HepG2 (cell line): ENCODE results near the gene EMP2. TPM values are rescaled to one million over a fixed set of nuclear protein-coding genes. Genes with fewer than 3 reads are reported as not detected.

Source experiments
- ATAC-seq: fragments of 200-7000 bp; cut with Tn5 transposase; 3 replicates; pipeline ENCODE4 v1.9.1; 2020; ENCODE audit warnings: mild to moderate bottlenecking, moderate library complexity
- BruUV-seq: library from RNA; stranded (reverse); fragments of 400-500 nt; replicated peaks from 2 replicates; lab custom pipeline; 2021; lab: Mats Ljungman, UMichigan
- CTCF ChIA-PET: fragments of 300-600 bp; formaldehyde crosslinking; extraction: SDS; loops from one replicate; lab custom pipeline; 2021; ENCODE audit warnings: low total read pairs, inconsistent platforms, low intra/inter-chr PET ratio; lab: Yijun Ruan, JAX
- POLR2A ChIA-PET: fragments of 350-600 bp; sonication (Branson Sonifier 250); formaldehyde crosslinking; loops from one replicate; lab custom pipeline; 2020; ENCODE audit warnings: antibody characterized with exemption, inconsistent platforms; lab: Yijun Ruan, JAX
- DNase-seq: peaks from one replicate; pipeline ENCODE4 v3.0.0-alpha.2; 2015; ENCODE audit warnings: low spot score
- FAIRE-seq: peaks from 3 replicates; lab custom pipeline; 2011; peaks lifted over from hg19 to GRCh38; lab: Jason Lieb, UNC
- H2AFZ ChIP-seq: one replicate; pipeline ENCODE4 v1.6.1; 2011; ENCODE audit warnings: low read length, inconsistent platforms
- H3K27ac ChIP-seq: fragments of 300-600 bp; 3 replicates; pipeline ENCODE4 v1.8.0; 2011; ENCODE audit warnings: mixed run types, mild to moderate bottlenecking, mixed read lengths, low read length, inconsistent platforms; ENCODE audit not compliant: insufficient read depth; ENCODE audit errors: extremely low read length
- H3K27me3 ChIP-seq, 2 experiments: fragments of 200-600 bp in 1 of 2; 2 replicates in 1 of 2; 3 replicates in 1 of 2; pipeline versions ENCODE4 v1.6.0 to v1.8.0; 2011; ENCODE audit warnings: low read length in 2 of 2, mild to moderate bottlenecking in 2 of 2, moderate library complexity in 2 of 2, inconsistent platforms in 1 of 2; ENCODE audit not compliant: insufficient read depth in 2 of 2, control insufficient read depth in 1 of 2
- H3K36me3 ChIP-seq, 2 experiments: fragments of 200-600 bp in 1 of 2; replicated peaks in 1 of 2; 2 replicates in 1 of 2; 3 replicates in 1 of 2; pipeline versions ENCODE4 v1.5.1 to v1.8.0; 2011; ENCODE audit warnings: low read length in 2 of 2, inconsistent platforms in 1 of 2; ENCODE audit not compliant: insufficient read depth in 2 of 2, control insufficient read depth in 1 of 2
- H3K4me1 ChIP-seq: 2 replicates; pipeline ENCODE4 v1.5.1; 2012; ENCODE audit warnings: low read length, inconsistent platforms; ENCODE audit not compliant: insufficient read depth
- H3K4me2 ChIP-seq: 2 replicates; pipeline ENCODE4 v1.6.0; 2011; ENCODE audit warnings: low read depth, low read length, inconsistent platforms
- H3K4me3 ChIP-seq, 3 experiments: fragments of 200-600 bp in 1 of 3; sonication (generic), shearing (Covaris generic) in 1 of 3; replicated peaks in 1 of 3; 2 replicates each; pipeline ENCODE4 v1.5.1; 2011 to 2016; ENCODE audit warnings: low read length in 3 of 3, inconsistent platforms in 2 of 3, low read depth in 2 of 3, mild to moderate bottlenecking in 2 of 3, control low read depth in 1 of 3, mixed read lengths in 1 of 3; ENCODE audit not compliant: insufficient read depth in 1 of 3
- H3K79me2 ChIP-seq: one replicate; pipeline ENCODE4 v1.6.1; 2011; ENCODE audit warnings: low read length, inconsistent platforms; ENCODE audit not compliant: insufficient read depth
- H3K9ac ChIP-seq: 2 replicates; pipeline ENCODE4 v1.6.0; 2011; ENCODE audit warnings: mild to moderate bottlenecking, low read depth, low read length, inconsistent platforms; ENCODE audit not compliant: insufficient read depth
- H3K9me3 ChIP-seq: 2 replicates; pipeline ENCODE4 v1.5.1; 2012; ENCODE audit warnings: mild to moderate bottlenecking, low read length
- H4K20me1 ChIP-seq: 2 replicates; pipeline ENCODE4 v1.6.0; 2011; ENCODE audit warnings: inconsistent platforms, mild to moderate bottlenecking, low read length, moderate library complexity; ENCODE audit not compliant: insufficient read depth
- AGO1 ChIP-seq: fragments of 200-400 bp; formaldehyde crosslinking; IDR thresholded peaks from 2 replicates; pipeline ENCODE4 v1.6.1; 2017; ENCODE audit warnings: mild to moderate bottlenecking, low read depth, low read length, moderate library complexity; ENCODE audit not compliant: poor library complexity, severe bottlenecking
- CTCF ChIP-seq: sonication (generic); formaldehyde crosslinking; IDR thresholded peaks from 2 replicates; pipeline ENCODE4 v1.5.0; 2020; ENCODE audit warnings: mild to moderate bottlenecking, missing genetic modification reagents, moderate library complexity
- ELF3 ChIP-seq: IDR thresholded peaks from 2 replicates; pipeline ENCODE4 v1.6.1; 2016; ENCODE audit warnings: missing genetic modification reagents, missing compliant biosample characterization
- FIP1L1 ChIP-seq: fragments of 200-400 bp; formaldehyde crosslinking; IDR thresholded peaks from 2 replicates; pipeline ENCODE4 v1.6.1; 2018; ENCODE audit warnings: low read depth, mild to moderate bottlenecking, low read length, moderate library complexity, borderline replicate concordance; ENCODE audit not compliant: insufficient read depth
- FOXA3 ChIP-seq: IDR thresholded peaks from 2 replicates; pipeline ENCODE4 v1.6.1; 2016; ENCODE audit warnings: missing genetic modification reagents, missing compliant biosample characterization
- HNRNPL ChIP-seq: fragments of 200-400 bp; formaldehyde crosslinking; IDR thresholded peaks from 2 replicates; pipeline ENCODE4 v1.6.1; 2017; ENCODE audit warnings: mild to moderate bottlenecking, low read depth, low read length
- HOXD1 ChIP-seq: sonication (generic); formaldehyde crosslinking; IDR thresholded peaks from 2 replicates; pipeline ENCODE4 v1.5.0; 2020; ENCODE audit warnings: missing genetic modification reagents
- JUND ChIP-seq: sonication (generic); formaldehyde crosslinking; IDR thresholded peaks from 2 replicates; pipeline ENCODE4 v1.8.0; 2022; ENCODE audit warnings: mild to moderate bottlenecking, missing genetic modification reagents
- MED1 ChIP-seq: sonication (generic); formaldehyde crosslinking; IDR thresholded peaks from 2 replicates; pipeline ENCODE4 v1.4.0; 2020; ENCODE audit warnings: missing genetic modification reagents
- MYC ChIP-seq: sonication (generic); formaldehyde crosslinking; IDR thresholded peaks from 2 replicates; pipeline ENCODE4 v1.9.0; 2021; ENCODE audit warnings: missing genetic modification reagents, borderline replicate concordance
- MYNN ChIP-seq: sonication (generic); formaldehyde crosslinking; IDR thresholded peaks from 2 replicates; pipeline ENCODE4 v1.4.0; 2020; ENCODE audit warnings: mild to moderate bottlenecking, low read depth, missing genetic modification reagents
- NR2F1 ChIP-seq, 2 experiments: fragments of 450-650 bp in 1 of 2; formaldehyde crosslinking in 1 of 2; IDR thresholded peaks; 2 replicates each; pipeline versions ENCODE4 v1.5.0 to v1.6.1; 2016 to 2020; ENCODE audit warnings: mild to moderate bottlenecking in 1 of 2, missing compliant biosample characterization in 1 of 2, missing genetic modification reagents in 1 of 2, moderate library complexity in 1 of 2
- RARA ChIP-seq: IDR thresholded peaks from 2 replicates; pipeline ENCODE4 v1.6.1; 2016; ENCODE audit warnings: missing genetic modification reagents, missing compliant biosample characterization
- SALL1 ChIP-seq: sonication (generic); formaldehyde crosslinking; IDR thresholded peaks from 2 replicates; pipeline ENCODE4 v1.8.0; 2022; ENCODE audit warnings: mild to moderate bottlenecking, missing genetic modification reagents
- STAG1 ChIP-seq: sonication (generic); formaldehyde crosslinking; IDR thresholded peaks from 2 replicates; pipeline ENCODE4 v1.4.0; 2020; ENCODE audit warnings: missing genetic modification reagents
- YEATS4 ChIP-seq: sonication (generic); formaldehyde crosslinking; IDR thresholded peaks from 2 replicates; pipeline ENCODE4 v1.4.0; 2020; ENCODE audit warnings: missing genetic modification reagents, borderline replicate concordance
- ZBTB38 ChIP-seq: sonication (generic); formaldehyde crosslinking; IDR thresholded peaks from 2 replicates; pipeline ENCODE4 v1.5.1; 2020; ENCODE audit warnings: mild to moderate bottlenecking, missing genetic modification reagents
- ZMYM3 ChIP-seq: sonication (generic); formaldehyde crosslinking; IDR thresholded peaks from 2 replicates; pipeline ENCODE4 v1.5.1; 2020; ENCODE audit warnings: mild to moderate bottlenecking, missing genetic modification reagents
- ZNF484 ChIP-seq: sonication (generic); formaldehyde crosslinking; IDR thresholded peaks from 2 replicates; pipeline ENCODE4 v1.5.1; 2020; ENCODE audit warnings: mild to moderate bottlenecking, low read depth, missing genetic modification reagents, borderline replicate concordance
- ZNF614 ChIP-seq: IDR thresholded peaks from 2 replicates; pipeline ENCODE4 v1.6.1; 2018; ENCODE audit warnings: missing biosample characterization, missing genetic modification reagents, inconsistent platforms, borderline replicate concordance
- ZNF704 ChIP-seq: sonication (generic); formaldehyde crosslinking; IDR thresholded peaks from 2 replicates; pipeline ENCODE4 v1.8.1; 2023; ENCODE audit warnings: mild to moderate bottlenecking, inconsistent platforms, moderate library complexity, missing genetic modification reagents, borderline replicate concordance
- ZNF761 ChIP-seq: sonication (generic); formaldehyde crosslinking; conservative IDR thresholded peaks from 2 replicates; pipeline ENCODE4 v1.4.0; 2020; ENCODE audit warnings: mild to moderate bottlenecking, missing genetic modification reagents
- ZNF781 ChIP-seq: sonication (generic); formaldehyde crosslinking; IDR thresholded peaks from 2 replicates; pipeline ENCODE4 v1.5.1; 2020; ENCODE audit warnings: borderline replicate concordance, mild to moderate bottlenecking, missing genetic modification reagents; ENCODE audit errors: not compliant biosample characterization
- WGBS: methylation state at CpG from one replicate; pipeline ENCODE4 v1.1.6; 2017; ENCODE audit warnings: low lambda C conversion rate; 5-methylcytosine and 5-hydroxymethylcytosine counted together
- in situ Hi-C: cut with HindIII; loops from 2 replicates; pipeline ENCODE4 v1.10.0; 2017; ENCODE audit warnings: low pct_unique_long_range_greater_than_20kb; ENCODE audit not compliant: extremely low pct_ligation_motif_present
- intact Hi-C: fragments of 100-400 bp; cut with micrococcal nuclease; formaldehyde crosslinking; loops from one replicate; pipeline ENCODE4 v1.10.0; 2022; ENCODE audit not compliant: unreplicated experiment
- polyA plus RNA-seq, 8 experiments: library from polyadenylated mRNA; depleted of rRNA in 3 of 8; stranded (reverse) in 7 of 8; unstranded in 1 of 8; fragments of >200 nt; fragmentation: Illumina TruSeq in 4 of 8; extraction: Trizol in 4 of 8; gene quantifications; 2 replicates each; pipeline versions ENCODE4 v1.2.1 to v1.2.3, GENCODE V29; 2011 to 2016; ENCODE audit warnings: low read depth in 4 of 8, missing spikeins in 1 of 8, mixed read lengths in 1 of 8; ENCODE audit not compliant: insufficient read depth in 1 of 8
- total RNA-seq, 5 experiments: library from RNA; depleted of rRNA; stranded (reverse); fragments of >200 nt; fragmentation: Illumina TruSeq; extraction: Trizol; gene quantifications; 2 replicates each; pipeline ENCODE4 v1.2.3, GENCODE V29; 2016; ENCODE audit warnings: low read depth in 1 of 5

The EMP2 gene
- total and polyA plus RNA-seq, 2 of the 13 experiments (the other 11 are each of a cell fraction or from before 2014, with no cell fraction given) = 24.6 to 91.2 TPM

GRCh38 chr16:10594312-10594950 lies 14.0 kb upstream of the EMP2 start:
- Histone ChIP-seq H3K4me3 (no peak overlapping the region), H3K79me2 (no peaks in the 10 kb centered on the region), H3K9me3 (no peaks in the 10 kb centered on the region), H2AFZ (no peak overlapping the region), H3K4me1 (peaks cover 28% of the 10 kb centered on the region), H4K20me1 (no peaks in the 10 kb centered on the region), H3K36me3 (no peaks in the 10 kb centered on the region), H3K4me2 (no peak overlapping the region; the same call in 1 of the 2 replicates), H3K9ac (no peak overlapping the region), H3K27me3 (peaks cover 2 to 35% of the 10 kb centered on the region in 2 experiments; a peak in 4 of 5 replicates), H3K27ac (no peak overlapping the region)
- no TSS peak for BruUV-seq
- no peak for DNase-seq
- ChIA-PET POLR2A (no interaction called here), CTCF (no interaction called here)
- WGBS = 38% methylated on average over 9 of the region's 9 CpGs
- ATAC-seq = peak; percentile 18; the same call in 2 of the 3 replicates
- in situ Hi-C loops (no loop called here), intact Hi-C loops (no loop called here)
- FAIRE-seq = no peak
- TF ChIP-seq ZNF704 (no peak), STAG1 (CRISPR knock-in tag) (peak; percentile 50), NR2F1 (CRISPR knock-in tag; IDR thresholded peaks at IDR 0.05) (peak in 1 of 2 experiments; percentile 41; a peak in 2 of 4 replicates), HOXD1 (no peak), MYNN (CRISPR knock-in tag) (no peak), FIP1L1 (no peak), ZNF781 (CRISPR knock-in tag) (no peak), JUND (peak; percentile 31; the same call in 1 of the 2 replicates), ZMYM3 (CRISPR knock-in tag) (peak; percentile 75), MED1 (CRISPR knock-in tag) (peak; percentile 19; the same call in 1 of the 2 replicates), HNRNPL (0 out of 2 replicates have a peak, but pooled peaks have one; percentile 19), RARA (CRISPR knock-in tag) (0 out of 2 replicates have a peak, but pooled peaks have one; percentile 6), ZNF484 (CRISPR knock-in tag) (no peak), ZNF761 (CRISPR knock-in tag) (no peak), SALL1 (CRISPR knock-in tag) (peak; percentile 19; the same call in 1 of the 2 replicates), AGO1 (no peak), CTCF (CRISPR knock-in tag) (peak; percentile 55), FOXA3 (no peak), ZNF614 (no peak), ZBTB38 (CRISPR knock-in tag) (0 out of 2 replicates have a peak, but pooled peaks have one; percentile 25), YEATS4 (CRISPR knock-in tag) (no peak), ELF3 (CRISPR knock-in tag) (peak; percentile 79), MYC (CRISPR knock-in tag) (0 out of 2 replicates have a peak, but pooled peaks have one; percentile 19)
